ENCODE results near the gene SLC7A14.

SLC7A14 gene

GRCh38 chr3:170488802-170489201, 97.1 kb downstream of the SLC7A14 start:
- Histone ChIP-seq H2AFZ (ENCODE audit: low read length) (no peak overlapping the region), H3K9me3 (ENCODE audit: insufficient read depth, low read depth, low read length) (no peaks in the 10 kb centered on the region), H3K4me2 (ENCODE audit: low read depth, low read length, poor library complexity, severe bottlenecking) (no peak overlapping the region), H3K9me2 (replicated peaks; ENCODE audit: low read depth, low read length) (no peaks in the 10 kb centered on the region), H3K4me3 (ENCODE audit: low read length, poor library complexity, severe bottlenecking) (no peak overlapping the region), H3K36me3 (ENCODE audit: insufficient read depth, low read length) (no peaks in the 10 kb centered on the region), H3K27me3 (ENCODE audit: insufficient read depth, low read length, poor library complexity, severe bottlenecking) (no peaks in the 10 kb centered on the region), H4K20me1 (ENCODE audit: insufficient read depth, low read length, poor library complexity, severe bottlenecking) (no peaks in the 10 kb centered on the region), H3K79me2 (ENCODE audit: insufficient read depth, low read length) (no peaks in the 10 kb centered on the region), H3F3A (ENCODE audit: low read depth) (no peaks in the 10 kb centered on the region), H3K9ac (ENCODE audit: low read depth, low read length, poor library complexity, severe bottlenecking) (no peak overlapping the region), H3K4me1 (ENCODE audit: insufficient read depth, low read length, poor library complexity, severe bottlenecking) (no peaks in the 10 kb centered on the region)
- TF ChIP-seq EZH2phosphoT487 (IDR thresholded peaks at IDR 0.05; ENCODE audit: borderline replicate concordance) (no peak), CTCF (conservative IDR thresholded peaks at IDR 0.05; ENCODE audit: low read length) (no peak)

GRCh38 chr3:170487031-170487430, 98.8 kb downstream of the SLC7A14 start:
- H3F3A ChIP-seq (ENCODE audit: low read depth): no peaks in the 10 kb centered on the region
- no peaks in the 10 kb centered on the region for H3K27me3 ChIP-seq (ENCODE audit: insufficient read depth, low read length, poor library complexity, severe bottlenecking)
- no peaks in the 10 kb centered on the region for H3K79me2 ChIP-seq (ENCODE audit: insufficient read depth, low read length)
- H3K9me2 ChIP-seq (replicated peaks; ENCODE audit: low read depth, low read length): no peaks in the 10 kb centered on the region
- no peak overlapping the region for H3K4me3 ChIP-seq (ENCODE audit: low read length, poor library complexity, severe bottlenecking)
- H3K9ac ChIP-seq (ENCODE audit: low read depth, low read length, poor library complexity, severe bottlenecking): no peak overlapping the region
- no peaks in the 10 kb centered on the region for H3K9me3 ChIP-seq (ENCODE audit: insufficient read depth, low read depth, low read length)
- H2AFZ ChIP-seq (ENCODE audit: low read length): no peak overlapping the region
- no peak overlapping the region for H3K4me2 ChIP-seq (ENCODE audit: low read depth, low read length, poor library complexity, severe bottlenecking)
- no peaks in the 10 kb centered on the region for H3K36me3 ChIP-seq (ENCODE audit: insufficient read depth, low read length)
- no peaks in the 10 kb centered on the region for H3K4me1 ChIP-seq (ENCODE audit: insufficient read depth, low read length, poor library complexity, severe bottlenecking)
- TF ChIP-seq EZH2phosphoT487 (IDR thresholded peaks at IDR 0.05; ENCODE audit: borderline replicate concordance) (no peak), CTCF (conservative IDR thresholded peaks at IDR 0.05; ENCODE audit: low read length) (no peak)
- H4K20me1 ChIP-seq (ENCODE audit: insufficient read depth, low read length, poor library complexity, severe bottlenecking): no peaks in the 10 kb centered on the region

- Histone ChIP-seq H3F3A (ENCODE audit: low read depth) (no peaks in the 10 kb centered on the region), H3K9ac (ENCODE audit: low read depth, low read length, poor library complexity, severe bottlenecking) (no peak overlapping the region), H3K9me2 (replicated peaks; ENCODE audit: low read depth, low read length) (no peaks in the 10 kb centered on the region), H3K4me2 (ENCODE audit: low read depth, low read length, poor library complexity, severe bottlenecking) (no peak overlapping the region), H3K4me1 (ENCODE audit: insufficient read depth, low read length, poor library complexity, severe bottlenecking) (no peaks in the 10 kb centered on the region), H2AFZ (ENCODE audit: low read length) (no peak overlapping the region), H3K36me3 (ENCODE audit: insufficient read depth, low read length) (no peaks in the 10 kb centered on the region), H3K27me3 (ENCODE audit: insufficient read depth, low read length, poor library complexity, severe bottlenecking) (no peaks in the 10 kb centered on the region), H3K79me2 (ENCODE audit: insufficient read depth, low read length) (no peaks in the 10 kb centered on the region), H3K9me3 (ENCODE audit: insufficient read depth, low read depth, low read length) (no peaks in the 10 kb centered on the region), H3K4me3 (ENCODE audit: low read length, poor library complexity, severe bottlenecking) (no peak overlapping the region), H4K20me1 (ENCODE audit: insufficient read depth, low read length, poor library complexity, severe bottlenecking) (no peaks in the 10 kb centered on the region)
- no peak for TF ChIP-seq CTCF (conservative IDR thresholded peaks at IDR 0.05; ENCODE audit: low read length)
- TF ChIP-seq EZH2phosphoT487 (IDR thresholded peaks at IDR 0.05; ENCODE audit: borderline replicate concordance): no peak
These were observed 99.5 kb downstream of the SLC7A14 start for GRCh38 chr3:170486398-170486797.
